ENCODE results near the gene ARHGEF38.

The ARHGEF38 gene

GRCh38 chr4:105710012-105710600 is 157.7 kb downstream of the ARHGEF38 start:
- Histone ChIP-seq H3K27me3 (ENCODE audit: insufficient read depth, poor library complexity, severe bottlenecking) (no peaks in the 10 kb centered on the region), H3K27ac (replicated peaks) (peak overlapping the region; percentile 94), H3K4me3 (replicated peaks; ENCODE audit: insufficient read depth, low read length) (no peak overlapping the region)
- no peak for DNase-seq (ENCODE audit: low read depth in 1 of 2, low spot score in 1 of 2)
- TF ChIP-seq SPI1 (IDR thresholded peaks at IDR 0.05; ENCODE audit: borderline replicate concordance, low read depth) (no peak), REST (IDR thresholded peaks at IDR 0.05; ENCODE audit: insufficient replicate concordance, low read depth) (no peak), GABPA (IDR thresholded peaks at IDR 0.05; ENCODE audit: low read depth) (no peak), POLR2AphosphoS5 (IDR thresholded peaks at IDR 0.05; ENCODE audit: low read depth) (no peak), CTCF (IDR thresholded peaks at IDR 0.05; ENCODE audit: insufficient read depth, low read length) (no peak)

- H3K4me3 ChIP-seq (replicated peaks; ENCODE audit: insufficient read depth, low read length), result no peak overlapping the region
- no peak for DNase-seq (ENCODE audit: low read depth in 1 of 2, low spot score in 1 of 2)
- no peak overlapping the region; the same call in 1 of the 2 replicates for H3K27ac ChIP-seq (replicated peaks)
- TF ChIP-seq POLR2AphosphoS5 (IDR thresholded peaks at IDR 0.05; ENCODE audit: low read depth), result no peak
- no peak for TF ChIP-seq GABPA (IDR thresholded peaks at IDR 0.05; ENCODE audit: low read depth)
- TF ChIP-seq REST (IDR thresholded peaks at IDR 0.05; ENCODE audit: insufficient replicate concordance, low read depth), result no peak
- TF ChIP-seq SPI1 (IDR thresholded peaks at IDR 0.05; ENCODE audit: borderline replicate concordance, low read depth), result no peak
- no peak for TF ChIP-seq CTCF (IDR thresholded peaks at IDR 0.05; ENCODE audit: insufficient read depth, low read length)
- no peaks in the 10 kb centered on the region for H3K27me3 ChIP-seq (ENCODE audit: insufficient read depth, poor library complexity, severe bottlenecking)
These were observed 158.3 kb downstream of the ARHGEF38 start for GRCh38 chr4:105710678-105711077.

GRCh38 chr4:105712766-105713165 is 160.3 kb downstream of the ARHGEF38 start:
- H3K4me3 ChIP-seq (replicated peaks; ENCODE audit: insufficient read depth, low read length), result no peak overlapping the region
- no peak for TF ChIP-seq GABPA (IDR thresholded peaks at IDR 0.05; ENCODE audit: low read depth)
- no peak for TF ChIP-seq REST (IDR thresholded peaks at IDR 0.05; ENCODE audit: insufficient replicate concordance, low read depth)
- no peak for TF ChIP-seq CTCF (IDR thresholded peaks at IDR 0.05; ENCODE audit: insufficient read depth, low read length)
- no peak for TF ChIP-seq SPI1 (IDR thresholded peaks at IDR 0.05; ENCODE audit: borderline replicate concordance, low read depth)
- TF ChIP-seq POLR2AphosphoS5 (IDR thresholded peaks at IDR 0.05; ENCODE audit: low read depth), result no peak
- DNase-seq (ENCODE audit: low read depth in 1 of 2, low spot score in 1 of 2), result no peak
- no peaks in the 10 kb centered on the region for H3K27me3 ChIP-seq (ENCODE audit: insufficient read depth, poor library complexity, severe bottlenecking)
- peak overlapping the region; percentile 13 for H3K27ac ChIP-seq (replicated peaks)

Data from HL-60 (cell line).